Heart left ventricle (tissue), 13 donors: ENCODE measurements around the gene USP48.
"Not testable (repeated sequence)": the region's sequence is repeated elsewhere in the genome, so short reads cannot be mapped to it uniquely, and the experiment has no call there.

Source experiments
- POLR2A ChIP-seq, 2 donors: fragments of 450-650 bp; IDR thresholded peaks; one replicate each; pipeline ENCODE4 v1.6.1; 2017; ENCODE audit warnings: antibody characterized with exemption in 2 of 2, mild to moderate bottlenecking in 2 of 2, moderate library complexity in 2 of 2
- TF ChIP-seq, protein P1 (sequence below), 12 donors: fragments of 200-600 bp; sonication (generic) in 4 of 12; IDR thresholded peaks; one replicate each; pipeline versions ENCODE4 v1.5.0 to v1.8.0; 2018 to 2022; ENCODE audit warnings: antibody characterized with exemption in 12 of 12, mild to moderate bottlenecking in 5 of 12
- donor health status: ischemic (EF 13 %, LVEDD 7.1; RV severe dilation, severe dysfunction).
- donor health status: DM: no; HTN: yes; CAD: no.
- donor health status: DM: no; HTN: no; CAD: no.
- donor health status: ischemic (EF 25% LVEDD 6.9; RV normal size, moderate dysfunction).
- donor health status: ischemic (EF 25% LVEDD 5.7; RV mildly dilated, moderate dysfunction).
- donor health status: ischemic (EF 35%, LVEDD 5.7; RV mildly dilated, moderate dysfunction).
- donor health status: nonischemic (EF 11% LVEDD 7.7; RV severe dilation, severe dysfunction).
- donor health status: DM: yes; HTN: yes; CAD: no.
- donor health status: PGD.
- donor health status: ischemic (EF 29% LVEDD 5.4; RV normal size, mild dysfunction).
- donor health status: nonischemic (EF 23%, LVEDD 6.1; RV moderate dilation, normal function).

DNA sequence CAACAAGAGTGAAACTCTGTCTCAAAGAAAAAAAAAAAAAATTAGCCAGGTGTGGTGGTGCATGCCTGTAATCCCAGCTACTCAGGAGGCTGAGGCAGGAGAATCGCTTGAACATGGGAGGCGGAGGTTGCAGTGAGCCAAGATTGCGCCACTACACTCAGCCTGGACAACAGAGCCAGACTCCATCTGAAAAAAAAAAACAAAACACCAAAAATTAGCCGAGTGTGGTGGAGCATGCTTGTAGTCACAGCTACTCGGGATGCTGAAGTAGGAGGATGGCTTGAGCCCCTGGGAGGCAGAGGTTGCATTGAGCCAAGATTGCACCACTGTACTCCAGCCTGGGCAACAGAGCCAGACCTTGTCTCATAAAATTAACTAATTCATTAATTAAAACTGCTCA lies 6.0 kb downstream of the USP48 start:
- TF ChIP-seq POLR2A (IDR thresholded peaks at IDR 0.05) = not testable (repeated sequence)
- TF ChIP-seq, protein P1, sequence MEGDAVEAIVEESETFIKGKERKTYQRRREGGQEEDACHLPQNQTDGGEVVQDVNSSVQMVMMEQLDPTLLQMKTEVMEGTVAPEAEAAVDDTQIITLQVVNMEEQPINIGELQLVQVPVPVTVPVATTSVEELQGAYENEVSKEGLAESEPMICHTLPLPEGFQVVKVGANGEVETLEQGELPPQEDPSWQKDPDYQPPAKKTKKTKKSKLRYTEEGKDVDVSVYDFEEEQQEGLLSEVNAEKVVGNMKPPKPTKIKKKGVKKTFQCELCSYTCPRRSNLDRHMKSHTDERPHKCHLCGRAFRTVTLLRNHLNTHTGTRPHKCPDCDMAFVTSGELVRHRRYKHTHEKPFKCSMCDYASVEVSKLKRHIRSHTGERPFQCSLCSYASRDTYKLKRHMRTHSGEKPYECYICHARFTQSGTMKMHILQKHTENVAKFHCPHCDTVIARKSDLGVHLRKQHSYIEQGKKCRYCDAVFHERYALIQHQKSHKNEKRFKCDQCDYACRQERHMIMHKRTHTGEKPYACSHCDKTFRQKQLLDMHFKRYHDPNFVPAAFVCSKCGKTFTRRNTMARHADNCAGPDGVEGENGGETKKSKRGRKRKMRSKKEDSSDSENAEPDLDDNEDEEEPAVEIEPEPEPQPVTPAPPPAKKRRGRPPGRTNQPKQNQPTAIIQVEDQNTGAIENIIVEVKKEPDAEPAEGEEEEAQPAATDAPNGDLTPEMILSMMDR (IDR thresholded peaks at IDR 0.05) = not testable (repeated sequence)
